Esophagus squamous epithelium (tissue), 4 donors: ENCODE data around the gene MOCOS.

ENCODE experiments used
- POLR2A ChIP-seq, 4 donors: fragments of 450-650 bp; IDR thresholded peaks; one replicate each; pipeline ENCODE4 v1.6.1; 2017; ENCODE audit warnings: antibody characterized with exemption in 4 of 4, mild to moderate bottlenecking in 4 of 4, moderate library complexity in 3 of 4
- TF ChIP-seq, protein P1 (sequence below), 6 experiments: fragments of 450-650 bp in 4 of 6; fragments of 200-600 bp in 2 of 6; sonication (generic) in 2 of 6; IDR thresholded peaks; one replicate each; pipeline ENCODE4 v1.5.1; 2016 to 2019; ENCODE audit warnings: antibody characterized with exemption in 6 of 6, mild to moderate bottlenecking in 4 of 6, moderate library complexity in 4 of 6

DNA sequence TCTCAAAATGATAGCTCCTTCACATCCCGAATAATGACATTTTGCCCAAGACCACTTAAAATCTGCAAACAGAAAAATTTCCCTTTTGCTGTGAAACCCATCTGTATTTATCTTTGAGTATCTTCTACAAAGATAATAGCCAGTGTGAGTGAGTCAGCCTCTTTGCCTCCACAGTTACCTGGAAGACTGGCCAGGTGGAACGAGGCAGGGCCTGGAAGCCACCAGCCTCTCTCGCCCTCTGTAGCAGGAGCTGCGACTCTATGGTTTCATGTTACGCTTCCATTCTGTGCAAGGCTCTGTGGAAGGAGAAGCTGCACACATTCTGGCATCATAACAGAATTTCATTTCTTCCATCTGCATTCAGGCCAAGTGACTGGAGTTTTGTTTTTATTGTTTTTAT, 48.1 kb upstream of the MOCOS start:
- TF ChIP-seq, protein P1, sequence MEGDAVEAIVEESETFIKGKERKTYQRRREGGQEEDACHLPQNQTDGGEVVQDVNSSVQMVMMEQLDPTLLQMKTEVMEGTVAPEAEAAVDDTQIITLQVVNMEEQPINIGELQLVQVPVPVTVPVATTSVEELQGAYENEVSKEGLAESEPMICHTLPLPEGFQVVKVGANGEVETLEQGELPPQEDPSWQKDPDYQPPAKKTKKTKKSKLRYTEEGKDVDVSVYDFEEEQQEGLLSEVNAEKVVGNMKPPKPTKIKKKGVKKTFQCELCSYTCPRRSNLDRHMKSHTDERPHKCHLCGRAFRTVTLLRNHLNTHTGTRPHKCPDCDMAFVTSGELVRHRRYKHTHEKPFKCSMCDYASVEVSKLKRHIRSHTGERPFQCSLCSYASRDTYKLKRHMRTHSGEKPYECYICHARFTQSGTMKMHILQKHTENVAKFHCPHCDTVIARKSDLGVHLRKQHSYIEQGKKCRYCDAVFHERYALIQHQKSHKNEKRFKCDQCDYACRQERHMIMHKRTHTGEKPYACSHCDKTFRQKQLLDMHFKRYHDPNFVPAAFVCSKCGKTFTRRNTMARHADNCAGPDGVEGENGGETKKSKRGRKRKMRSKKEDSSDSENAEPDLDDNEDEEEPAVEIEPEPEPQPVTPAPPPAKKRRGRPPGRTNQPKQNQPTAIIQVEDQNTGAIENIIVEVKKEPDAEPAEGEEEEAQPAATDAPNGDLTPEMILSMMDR (IDR thresholded peaks at IDR 0.05) = no peak
- no peak for TF ChIP-seq POLR2A (IDR thresholded peaks at IDR 0.05)
